MCF 10A (cell line): ENCODE measurements around the gene EXOC6B. TPM values are rescaled to one million over a fixed set of nuclear protein-coding genes. Genes with fewer than 3 reads are reported as not detected.
A peak's percentile ranks its signal among the peaks of the same experiment; 100 is the strongest.

ENCODE experiments used
- BruUV-seq: library from RNA; stranded (reverse); fragments of 400-500 nt; replicated peaks from 2 replicates; lab custom pipeline; 2021; lab: Mats Ljungman, UMichigan
- CTCF ChIA-PET: fragments of 300-600 bp; sonication (Branson Sonifier 250); formaldehyde crosslinking; extraction: SDS; loops from one replicate; lab custom pipeline; 2021; ENCODE audit warnings: antibody characterized with exemption, inconsistent platforms; lab: Yijun Ruan, JAX
- POLR2A ChIA-PET: fragments of 300-600, 350-650 bp; sonication (Branson Sonifier 250); formaldehyde crosslinking; extraction: SDS; loops from one replicate; lab custom pipeline; 2020; ENCODE audit warnings: antibody characterized with exemption, inconsistent platforms; lab: Yijun Ruan, JAX
- DNase-seq: peaks from one replicate; pipeline ENCODE4 v3.0.0-alpha.2; 2018; ENCODE audit not compliant: unreplicated experiment
- H3K27ac Mint-ChIP-seq: one replicate; pipeline ENCODE4 v1.8.0; 2022; ENCODE audit warnings: mild to moderate bottlenecking, low read depth, mixed read lengths; ENCODE audit not compliant: unreplicated experiment
- H3K27me3 Mint-ChIP-seq: one replicate; pipeline ENCODE4 v1.8.0; 2022; ENCODE audit warnings: mixed read lengths; ENCODE audit not compliant: insufficient read depth, unreplicated experiment
- H3K36me3 Mint-ChIP-seq: one replicate; pipeline ENCODE4 v1.8.0; 2022; ENCODE audit warnings: mild to moderate bottlenecking, moderate library complexity, mixed read lengths; ENCODE audit not compliant: insufficient read depth, unreplicated experiment
- H3K4me1 Mint-ChIP-seq: one replicate; pipeline ENCODE4 v1.8.0; 2022; ENCODE audit warnings: mixed read lengths; ENCODE audit not compliant: insufficient read depth, unreplicated experiment
- H3K4me3 Mint-ChIP-seq: one replicate; pipeline ENCODE4 v1.8.0; 2022; ENCODE audit warnings: mild to moderate bottlenecking, moderate library complexity, mixed read lengths; ENCODE audit not compliant: unreplicated experiment
- H3K9me3 Mint-ChIP-seq: one replicate; pipeline ENCODE4 v1.8.0; 2022; ENCODE audit warnings: mixed read lengths; ENCODE audit not compliant: unreplicated experiment
- CTCF ChIP-seq: fragments of 200-600 bp; IDR thresholded peaks from one replicate; pipeline ENCODE4 v1.8.0; 2022; ENCODE audit warnings: antibody characterized with exemption, mild to moderate bottlenecking; ENCODE audit not compliant: unreplicated experiment
- intact Hi-C: fragments of 100-400 bp; cut with micrococcal nuclease; formaldehyde crosslinking; loops from 2 replicates; pipeline ENCODE4 v1.14.1; 2022
- total RNA-seq: library from RNA; stranded (reverse); gene quantifications from 2 replicates; pipeline ENCODE4 v1.2.3, GENCODE V29; 2022

EXOC6B gene
- total RNA-seq, 1 experiment from 2014 or later, result 24.7 TPM

DNA sequence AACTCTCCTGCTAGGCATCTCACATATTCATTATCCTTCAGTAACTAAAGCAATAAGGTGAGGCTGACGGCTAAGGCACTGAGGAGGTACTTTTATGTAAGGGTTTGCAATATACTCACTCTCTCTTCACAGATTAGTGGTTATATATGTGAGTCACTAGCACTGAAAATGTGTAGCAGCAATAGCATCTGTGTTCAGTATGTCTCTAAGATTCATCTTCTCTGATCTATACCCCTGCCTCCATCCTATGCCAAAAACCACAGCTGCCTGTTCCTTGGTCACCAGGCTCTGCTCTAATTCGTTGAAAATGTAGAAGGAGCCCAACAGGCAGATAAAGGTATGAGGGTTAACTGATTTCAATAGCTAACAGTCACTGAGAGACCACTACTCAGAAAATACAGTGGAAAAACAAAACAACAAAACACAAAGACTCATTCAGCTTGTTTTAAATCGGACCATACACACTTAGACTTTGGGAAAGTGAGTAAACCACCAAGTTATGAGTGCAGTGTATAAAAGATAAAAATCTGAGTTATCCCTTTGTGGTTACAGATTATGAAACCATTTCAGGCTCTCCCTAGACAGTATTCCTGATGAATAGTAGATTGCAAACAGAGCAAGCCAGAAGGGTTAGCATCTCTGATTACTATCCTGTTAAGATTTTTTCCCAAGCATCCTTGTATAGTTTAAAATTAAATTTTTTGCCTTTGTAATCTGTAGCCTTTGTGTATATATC is 602.8 kb downstream of the EXOC6B start:
- Mint-ChIP-seq H3K4me1 (no peaks in the 10 kb centered on the region), H3K36me3 (peaks cover 4% of the 10 kb centered on the region), H3K9me3 (peaks cover 6% of the 10 kb centered on the region), H3K4me3 (no peak overlapping the region), H3K27me3 (no peaks in the 10 kb centered on the region), H3K27ac (no peak overlapping the region)
- ChIA-PET POLR2A (interaction anchor here (0.9 to 1.6 kb wide), 3 partner anchors 10 to 16 kb away, joined by 4 read pairs; no protein-coding TSS in a partner anchor), CTCF (interaction anchor here (1.1 to 1.3 kb wide), 2 partner anchors 73 to 357 kb away, joined by 3 to 5 read pairs; no protein-coding TSS in a partner anchor)
- no TSS peak for BruUV-seq
- peak; percentile 25 for DNase-seq
- no peak for TF ChIP-seq CTCF
- intact Hi-C loops, result no loop called here

- no peak overlapping the region for H3K4me3 Mint-ChIP-seq
Measured at GRCh38 chr2:72220170-72220569, 605.7 kb downstream of the EXOC6B start.

GRCh38 chr2:72214429-72215143 is 611.2 kb downstream of the EXOC6B start:
- Mint-ChIP-seq H3K27ac (no peak overlapping the region), H3K4me3 (no peak overlapping the region), H3K4me1 (peaks cover 16% of the 10 kb centered on the region), H3K9me3 (no peaks in the 10 kb centered on the region), H3K36me3 (peaks cover 4% of the 10 kb centered on the region), H3K27me3 (no peaks in the 10 kb centered on the region)
- ChIA-PET POLR2A (interaction anchor here (0.6 kb wide), 1 partner anchor 57 kb away, joined by 3 read pairs; no protein-coding TSS in a partner anchor), CTCF (interaction anchor here (0.6 to 1.0 kb wide), 4 partner anchors 49 to 365 kb away, joined by 3 to 5 read pairs (median 4); no protein-coding TSS in a partner anchor)
- intact Hi-C loops, result no loop called here
- no TSS peak for BruUV-seq
- peak; percentile 48 for DNase-seq
- no peak for TF ChIP-seq CTCF

More at GRCh38 chr2:72220170-72220569, 605.7 kb downstream of the EXOC6B start:
- no TSS peak for BruUV-seq
- intact Hi-C loops, result no loop called here
- peak; percentile 24 for DNase-seq
- H3K36me3 Mint-ChIP-seq, result peaks cover 4% of the 10 kb centered on the region
- H3K4me1 Mint-ChIP-seq, result peaks cover 2% of the 10 kb centered on the region
- ChIA-PET CTCF (interaction anchor here (0.6 to 1.7 kb wide), 3 partner anchors 10 to 296 kb away, joined by 3 to 4 read pairs (median 3); no protein-coding TSS in a partner anchor), POLR2A (no interaction called here)
- H3K27ac Mint-ChIP-seq, result no peak overlapping the region
- no peaks in the 10 kb centered on the region for H3K27me3 Mint-ChIP-seq
- H3K9me3 Mint-ChIP-seq, result no peaks in the 10 kb centered on the region
- TF ChIP-seq CTCF, result no peak

- POLR2A ChIA-PET, result interaction anchor here (1.2 kb wide), 1 partner anchor 10 kb away, joined by 4 read pairs; no protein-coding TSS in a partner anchor
- no TSS peak for BruUV-seq
- H3K27me3 Mint-ChIP-seq, result no peaks in the 10 kb centered on the region
- H3K4me1 Mint-ChIP-seq, result peaks cover 16% of the 10 kb centered on the region
- CTCF ChIA-PET, result interaction anchor here (0.6 to 1.0 kb wide), 3 partner anchors 13 to 289 kb away, joined by 3 to 4 read pairs (median 3); no protein-coding TSS in a partner anchor
- no peaks in the 10 kb centered on the region for H3K36me3 Mint-ChIP-seq
- intact Hi-C loops, result no loop called here
- TF ChIP-seq CTCF, result no peak
- no peak for DNase-seq
- H3K9me3 Mint-ChIP-seq, result no peaks in the 10 kb centered on the region
- H3K4me3 Mint-ChIP-seq, result no peak overlapping the region
- no peak overlapping the region for H3K27ac Mint-ChIP-seq
Measured at GRCh38 chr2:72212486-72212855, 613.4 kb downstream of the EXOC6B start.
